Glomerular visceral epithelial cell (primary cell): ENCODE results near the gene TGM3.

Source experiments
- DNase-seq: peaks from one replicate; pipeline ENCODE4 v3.0.0-alpha.2; 2016; ENCODE audit errors: extremely low spot score

The TGM3 gene

DNA sequence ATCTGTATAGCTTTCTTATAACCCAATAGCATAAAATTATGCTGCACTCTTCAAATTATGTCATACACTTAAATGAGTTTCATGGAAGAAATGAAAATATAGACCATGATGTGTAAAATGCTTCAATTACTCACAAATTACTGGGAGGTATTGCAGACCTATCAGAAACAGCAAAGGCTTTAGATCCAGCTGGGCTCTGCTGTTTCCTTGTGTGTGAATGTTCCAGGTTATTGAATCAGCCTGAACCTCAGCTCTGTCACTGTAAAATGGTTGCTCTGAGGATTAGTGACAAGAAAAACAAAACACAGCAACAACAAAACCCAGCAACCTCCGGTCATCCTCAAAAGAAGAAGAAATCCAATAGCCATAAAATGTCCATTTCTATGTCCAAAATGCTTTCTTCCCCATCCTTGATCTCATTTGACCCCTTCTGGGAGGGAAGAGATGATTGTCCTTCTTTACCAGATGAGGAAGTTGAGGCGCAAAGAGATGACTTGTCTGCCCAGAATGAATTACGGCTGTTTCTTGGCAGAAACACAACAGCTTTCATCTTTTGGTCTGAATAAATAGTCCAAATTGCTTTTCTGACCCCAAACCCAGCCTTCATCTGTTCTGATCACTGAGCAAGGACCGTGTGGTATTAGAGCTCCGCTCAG lies 42.7 kb downstream of the TGM3 start:
- DNase-seq: no peak

DNA sequence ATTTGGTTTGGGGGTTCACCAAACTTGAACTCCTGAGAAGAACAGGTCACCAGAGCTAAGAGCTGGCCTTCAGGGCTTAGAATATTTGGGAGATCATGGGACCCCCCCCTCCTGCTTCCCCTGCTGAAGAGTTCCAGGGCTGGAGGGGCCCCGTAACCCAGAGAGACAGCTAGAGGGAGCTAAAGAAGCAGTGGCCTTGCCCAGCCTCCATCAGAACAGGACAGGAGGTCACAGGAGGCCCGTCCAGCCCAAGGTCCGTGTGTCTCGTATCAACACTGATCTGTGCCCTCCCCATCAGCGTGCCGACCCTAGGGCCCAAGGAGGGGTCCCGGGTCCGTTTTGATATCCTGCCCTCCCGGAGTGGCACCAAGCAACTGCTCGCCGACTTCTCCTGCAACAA lies 44.3 kb downstream of the TGM3 start:
- DNase-seq: no peak

DNA sequence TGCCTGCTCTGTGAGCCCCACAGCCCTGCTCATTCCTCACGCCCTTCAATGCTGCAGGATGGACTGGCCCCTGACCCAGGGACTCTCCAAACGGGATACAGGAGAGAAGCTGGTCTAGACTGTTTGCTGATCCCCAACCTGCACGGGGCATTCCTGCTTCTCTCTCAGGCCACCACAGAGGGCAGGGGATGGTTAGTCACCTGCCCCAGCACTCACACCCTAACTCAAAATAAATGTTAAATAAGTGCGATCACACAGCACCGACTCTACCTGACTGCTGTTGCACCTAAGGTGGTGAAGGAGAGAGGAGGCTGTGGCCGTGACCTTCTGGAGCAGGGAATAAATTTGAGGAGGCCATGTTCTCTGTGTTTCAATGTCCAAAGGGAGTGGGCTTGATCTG lies 45.0 kb downstream of the TGM3 start:
- DNase-seq: no peak

DNA sequence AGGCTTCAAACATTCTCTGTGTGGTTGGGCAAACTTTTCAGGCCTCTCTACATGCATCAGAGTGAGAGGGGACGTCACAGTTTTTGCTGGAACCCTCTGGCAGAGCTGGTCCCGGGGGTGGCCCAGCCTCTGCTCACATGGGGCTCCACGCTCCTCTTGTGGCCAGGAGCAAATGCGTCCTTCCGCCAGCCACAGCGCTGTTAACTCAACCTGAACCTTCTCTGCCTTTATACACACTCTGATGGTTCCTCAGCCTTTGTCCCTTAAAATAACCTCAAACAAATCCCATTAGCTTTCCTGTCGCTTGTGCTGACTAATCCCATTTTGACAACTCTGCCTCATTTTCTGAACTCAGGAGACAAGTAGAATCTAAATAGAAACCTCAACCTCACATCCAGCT lies 45.5 kb downstream of the TGM3 start:
- no peak for DNase-seq

DNA sequence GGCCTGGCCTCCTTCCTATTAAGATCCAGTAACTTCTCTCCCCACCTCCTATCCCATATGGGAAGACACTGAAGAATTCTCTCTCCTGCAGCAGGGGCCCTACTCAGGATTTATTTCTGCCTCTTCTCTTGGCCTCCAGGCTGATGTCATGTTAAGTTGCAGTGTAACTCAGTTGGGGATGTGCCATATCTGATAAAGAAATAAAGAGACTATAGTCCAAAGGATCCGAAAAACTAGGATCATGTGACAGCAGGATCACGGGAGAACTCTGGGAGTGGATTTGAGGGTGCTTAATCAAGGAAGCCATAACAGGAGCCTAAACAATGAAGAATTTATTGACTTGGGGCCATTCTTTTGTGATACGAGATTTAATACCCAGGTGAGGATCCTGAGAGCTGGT lies 46.4 kb downstream of the TGM3 start:
- DNase-seq: no peak

DNA sequence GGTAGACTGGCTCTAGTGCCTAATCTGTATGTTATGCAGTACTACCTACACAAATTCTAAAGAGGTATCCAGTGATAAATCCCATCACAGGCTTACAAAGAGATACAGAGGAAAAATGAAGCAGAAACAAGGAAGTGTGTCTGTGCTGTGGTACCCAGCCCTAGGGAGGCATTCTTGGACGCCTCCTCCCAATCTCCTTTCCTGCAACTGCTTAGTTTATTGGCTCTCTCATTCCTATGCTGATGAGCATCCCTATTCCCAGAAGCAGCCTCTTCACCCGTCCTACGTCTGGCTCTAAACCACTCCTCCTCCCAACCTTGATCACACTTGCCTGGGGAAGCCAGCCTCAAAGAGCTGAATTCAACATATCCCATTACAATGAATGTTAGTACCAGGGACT lies 50.4 kb downstream of the TGM3 start:
- DNase-seq: no peak

DNA sequence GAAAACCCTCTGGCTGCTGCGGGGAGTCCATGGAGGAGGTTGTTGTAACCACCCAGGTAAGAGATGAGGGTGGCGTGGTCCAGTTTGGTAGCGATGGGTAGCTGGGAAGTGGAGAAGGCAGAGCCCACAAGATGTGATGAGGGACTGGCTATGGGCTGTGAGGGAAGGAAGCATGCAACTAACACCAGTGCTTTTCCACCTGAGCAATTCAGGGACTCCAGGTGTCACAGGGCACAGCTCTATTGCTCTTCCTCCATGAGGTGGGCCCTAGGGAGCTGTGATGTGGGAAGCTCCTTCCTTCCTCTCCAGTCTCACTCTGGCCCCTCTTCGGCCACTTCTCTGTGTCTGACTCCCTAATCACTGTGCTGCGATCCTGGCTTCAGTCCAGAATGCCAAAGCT lies 52.5 kb downstream of the TGM3 start:
- DNase-seq: no peak

DNA sequence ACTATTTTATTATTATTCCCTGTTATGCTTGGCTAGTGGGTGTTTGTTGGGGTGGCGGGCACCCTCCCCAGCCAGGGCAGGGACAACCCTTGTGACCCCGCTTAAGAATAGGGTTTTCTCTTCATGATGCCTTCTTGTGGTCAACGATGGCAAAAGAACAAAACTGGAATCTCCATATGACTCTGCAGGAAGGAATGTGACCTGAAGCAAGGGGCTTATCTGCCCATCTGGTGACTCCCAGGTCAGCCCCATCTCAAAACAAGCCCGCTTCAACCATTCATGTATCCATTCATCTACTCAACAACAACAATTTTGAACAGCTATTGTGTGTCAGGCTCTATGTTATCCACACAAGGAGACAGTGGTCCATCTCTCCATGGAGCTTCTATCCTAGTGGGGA lies 54.0 kb downstream of the TGM3 start:
- DNase-seq: no peak

DNA sequence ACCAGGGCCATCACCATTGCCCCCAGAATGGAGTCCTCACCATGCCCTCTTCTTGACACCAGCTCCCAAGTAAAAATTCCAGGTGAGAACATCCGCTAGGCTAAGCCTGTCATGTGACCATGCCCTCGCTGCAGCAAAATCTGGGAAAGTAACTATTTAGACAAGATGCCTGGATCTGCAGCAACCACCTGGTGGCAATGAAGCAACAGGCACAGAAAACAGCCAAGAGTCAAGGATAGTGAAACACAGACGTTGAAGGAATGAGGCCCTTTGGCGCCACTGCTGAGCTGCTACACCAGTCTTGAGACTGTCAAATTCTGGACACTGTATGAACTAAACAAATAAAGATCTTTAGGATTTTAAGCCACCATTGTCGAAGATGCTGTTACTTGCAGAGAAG lies 54.8 kb downstream of the TGM3 start:
- no peak for DNase-seq

DNA sequence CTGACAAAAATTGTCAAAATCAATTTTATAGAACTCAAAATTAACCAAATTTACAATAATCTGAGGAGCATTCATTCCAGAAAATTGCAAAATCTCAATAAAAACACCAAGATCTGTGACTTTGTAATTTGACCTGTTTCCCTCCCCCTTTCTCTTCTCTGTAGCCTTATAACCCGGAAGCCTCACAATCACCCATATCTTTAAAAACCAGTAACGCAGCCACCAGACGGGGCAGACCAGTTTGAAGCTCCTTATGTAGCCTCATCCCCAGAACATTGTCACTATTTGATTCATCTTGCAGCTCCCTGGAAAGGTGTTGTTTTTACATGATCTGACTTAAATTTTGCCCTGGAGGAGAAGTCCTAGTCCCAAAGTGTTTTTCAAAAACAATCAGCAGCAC lies 57.4 kb downstream of the TGM3 start:
- DNase-seq: no peak

DNA sequence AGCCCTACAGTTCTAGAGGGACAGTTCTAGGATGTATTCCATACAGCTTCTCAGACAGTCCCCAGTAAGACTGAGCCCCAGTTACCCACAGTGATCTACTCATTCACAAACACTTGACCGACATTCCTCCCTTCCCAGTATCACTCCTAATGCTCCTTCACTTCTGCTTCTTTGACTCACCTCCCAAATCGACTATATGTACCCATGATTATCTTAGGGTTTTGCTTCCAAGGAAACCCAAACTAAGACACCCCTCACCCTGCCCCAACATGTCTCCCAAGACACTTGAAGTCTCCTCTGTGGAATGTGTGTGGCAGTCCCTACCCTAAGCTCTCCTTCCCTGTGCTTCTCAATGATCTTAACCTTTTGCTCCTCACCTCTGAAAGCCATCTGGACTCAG lies 61.3 kb downstream of the TGM3 start:
- DNase-seq: no peak

DNA sequence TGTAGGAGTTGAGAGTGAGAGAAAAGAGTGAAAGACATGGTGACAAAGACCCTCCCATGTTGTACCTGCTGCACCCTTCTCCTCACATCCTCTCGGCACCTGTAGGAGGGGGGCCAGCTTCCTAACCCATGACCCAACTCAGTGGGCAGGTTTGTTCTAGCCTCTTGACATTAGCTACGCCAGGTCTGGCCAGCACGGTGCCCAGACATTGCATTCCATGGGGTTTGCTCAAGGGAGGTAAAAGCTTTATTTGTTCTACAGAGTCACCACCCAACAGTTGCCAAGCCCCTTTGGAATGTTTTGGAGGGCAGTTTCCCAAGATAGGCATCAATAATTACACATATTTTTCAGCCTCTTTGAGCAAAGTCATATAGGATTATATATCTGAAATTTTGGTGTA lies 62.2 kb downstream of the TGM3 start:
- DNase-seq: no peak

DNA sequence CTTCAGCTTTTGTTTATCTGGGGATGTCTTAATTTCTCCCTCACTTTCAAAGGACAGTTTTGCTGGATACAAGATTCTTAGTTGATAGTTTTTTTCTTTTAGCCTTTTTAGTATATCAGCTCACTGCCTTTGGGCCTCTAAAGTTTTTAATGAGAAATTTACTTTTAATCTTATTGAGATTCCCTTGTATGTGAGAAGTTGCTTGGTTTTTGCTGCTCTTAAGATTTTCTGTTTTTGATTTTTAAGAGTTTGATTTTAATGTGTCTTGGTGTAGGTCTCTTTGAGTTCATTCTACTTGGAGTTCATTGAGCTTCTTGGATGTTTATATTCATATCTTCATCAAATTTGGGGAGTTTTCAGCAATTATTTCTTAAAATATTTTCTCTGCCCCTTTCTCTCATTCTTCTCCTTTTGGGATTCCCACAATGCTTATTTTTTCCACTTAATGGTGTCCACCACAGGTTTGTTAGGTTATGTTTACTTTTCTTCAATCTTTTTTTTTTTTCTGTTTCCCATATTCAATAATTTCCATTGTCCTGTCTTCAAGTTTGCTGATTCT lies 65.3 kb downstream of the TGM3 start:
- no peak for DNase-seq

DNA sequence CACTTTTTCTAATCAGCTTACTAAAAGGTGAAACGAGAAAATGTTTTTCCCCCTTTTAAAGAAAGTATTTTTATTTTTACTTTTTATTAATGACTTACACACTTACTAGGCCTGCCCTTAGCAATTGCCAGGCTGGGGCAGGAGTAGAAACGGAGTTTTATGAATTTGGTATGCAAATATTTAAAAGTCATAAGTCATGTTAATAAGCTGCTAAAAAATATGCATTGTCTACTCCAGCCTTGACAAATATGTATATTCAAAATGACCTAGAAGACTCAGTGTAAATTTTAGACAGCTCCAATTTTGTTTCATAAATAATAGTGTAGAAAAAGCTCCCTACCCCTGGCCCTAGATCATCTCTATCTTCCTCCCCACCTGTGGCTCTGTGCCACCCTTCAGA lies 67.4 kb downstream of the TGM3 start:
- no peak for DNase-seq

DNA sequence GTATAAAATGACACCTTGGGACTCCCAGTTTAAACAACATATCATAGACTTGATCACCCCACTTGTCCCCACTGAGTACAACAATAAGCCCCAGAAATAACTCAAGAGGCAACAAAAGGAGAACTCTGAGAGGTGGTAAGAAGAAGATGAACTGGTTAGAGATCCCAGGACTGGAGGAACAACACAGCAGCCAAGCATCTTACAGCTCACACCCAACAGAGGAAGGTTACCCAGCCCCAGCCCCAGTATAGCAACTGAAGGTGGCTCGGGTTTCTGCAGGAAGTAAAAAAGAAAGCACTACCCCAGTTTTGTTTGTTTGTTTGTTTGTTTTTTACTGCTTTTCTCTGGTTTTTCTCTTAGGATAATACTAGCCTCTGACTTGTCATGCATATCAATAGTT lies 67.8 kb downstream of the TGM3 start:
- no peak for DNase-seq

DNA sequence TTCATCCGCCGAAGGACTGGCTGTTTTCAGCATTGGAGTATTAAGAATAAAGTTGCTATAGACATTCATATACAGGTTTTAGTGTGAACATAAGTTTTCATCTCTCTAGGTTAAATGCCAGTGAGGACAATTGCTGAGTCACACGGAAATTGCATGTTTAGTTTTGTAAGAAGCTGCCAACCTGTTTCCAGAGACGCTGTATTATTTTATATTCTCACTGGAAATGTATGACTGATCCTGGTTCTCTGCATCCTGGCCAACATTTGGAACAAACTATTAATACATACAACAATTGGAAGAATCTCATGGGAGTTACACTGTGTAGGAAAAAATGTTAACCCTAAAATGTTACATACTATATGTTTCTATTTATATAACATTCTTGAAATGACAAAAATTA lies 68.2 kb downstream of the TGM3 start:
- no peak for DNase-seq

DNA sequence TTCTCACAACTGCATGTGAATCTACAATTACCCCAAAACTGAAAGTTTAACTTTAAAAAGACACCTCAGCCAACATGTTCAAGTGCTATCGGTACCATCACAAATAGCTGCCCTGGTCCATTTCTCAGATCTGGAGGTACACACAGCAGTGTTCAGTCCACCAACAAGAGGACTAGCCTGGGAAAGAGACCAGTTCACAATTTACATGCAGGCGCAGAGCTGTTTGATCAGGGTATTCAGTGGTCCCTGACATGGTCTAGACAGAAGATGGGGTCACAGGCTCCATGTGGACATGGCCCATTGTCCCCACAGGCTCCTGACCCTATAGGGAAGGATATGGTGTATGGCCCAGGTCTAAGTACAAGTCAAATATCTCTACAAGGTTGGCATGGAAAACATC lies 69.3 kb downstream of the TGM3 start:
- no peak for DNase-seq

DNA sequence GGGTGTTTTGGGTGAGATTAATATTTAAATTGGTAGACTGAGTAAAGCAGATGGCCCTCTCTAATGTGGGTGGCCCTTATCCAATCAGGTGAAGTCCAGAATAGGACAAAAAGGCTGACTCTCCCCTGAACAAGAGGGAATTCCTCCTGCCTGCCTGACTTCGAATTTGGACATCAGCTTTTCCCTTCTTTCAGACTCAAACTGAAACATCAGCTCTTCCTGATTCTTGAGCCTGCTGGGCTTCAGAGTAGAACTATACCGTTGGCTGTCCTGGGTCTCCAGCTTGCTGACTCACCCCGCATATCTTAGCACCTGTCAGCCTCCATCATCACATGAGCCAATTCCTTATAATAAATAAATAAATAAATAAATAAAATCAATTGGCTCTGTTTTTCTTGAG lies 69.9 kb downstream of the TGM3 start:
- no peak for DNase-seq

DNA sequence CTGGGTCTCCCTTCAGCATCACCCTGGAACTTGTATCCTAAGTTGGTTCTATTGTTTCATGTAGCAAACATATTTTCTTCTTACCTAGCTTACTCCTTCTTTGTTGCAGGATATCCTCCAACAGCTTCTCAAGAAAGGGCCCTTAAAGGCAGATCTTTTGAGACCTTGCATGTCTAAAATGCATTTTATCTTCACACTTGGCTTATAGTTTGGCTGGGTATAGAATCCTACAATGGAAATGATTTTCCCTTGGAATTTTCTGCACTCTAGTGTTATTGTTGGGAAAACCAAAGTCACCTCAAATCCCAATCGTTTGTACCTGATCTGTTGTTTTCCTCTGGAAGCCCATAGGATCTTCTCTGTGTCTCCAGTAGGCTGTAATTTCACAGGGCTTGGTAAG lies 72.8 kb downstream of the TGM3 start:
- no peak for DNase-seq

DNA sequence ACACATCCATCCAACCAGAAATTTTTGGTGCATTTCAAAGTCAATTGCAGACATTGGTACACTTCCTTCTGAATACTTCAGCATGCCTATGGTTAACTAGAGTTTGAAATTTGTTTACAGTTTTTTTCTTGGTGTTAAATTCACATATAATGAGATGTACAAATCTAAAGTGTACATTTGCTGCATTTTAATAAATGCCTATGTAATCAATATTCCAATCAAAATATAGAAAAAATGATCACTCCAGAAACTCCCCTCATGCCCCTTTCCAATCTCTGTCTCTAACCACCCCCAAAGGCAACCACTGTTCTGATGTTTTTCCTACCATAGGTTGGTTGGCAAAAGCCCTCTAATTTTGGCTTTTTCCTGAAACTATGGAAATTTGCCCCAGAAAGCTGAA lies 77.3 kb downstream of the TGM3 start:
- no peak for DNase-seq

DNA sequence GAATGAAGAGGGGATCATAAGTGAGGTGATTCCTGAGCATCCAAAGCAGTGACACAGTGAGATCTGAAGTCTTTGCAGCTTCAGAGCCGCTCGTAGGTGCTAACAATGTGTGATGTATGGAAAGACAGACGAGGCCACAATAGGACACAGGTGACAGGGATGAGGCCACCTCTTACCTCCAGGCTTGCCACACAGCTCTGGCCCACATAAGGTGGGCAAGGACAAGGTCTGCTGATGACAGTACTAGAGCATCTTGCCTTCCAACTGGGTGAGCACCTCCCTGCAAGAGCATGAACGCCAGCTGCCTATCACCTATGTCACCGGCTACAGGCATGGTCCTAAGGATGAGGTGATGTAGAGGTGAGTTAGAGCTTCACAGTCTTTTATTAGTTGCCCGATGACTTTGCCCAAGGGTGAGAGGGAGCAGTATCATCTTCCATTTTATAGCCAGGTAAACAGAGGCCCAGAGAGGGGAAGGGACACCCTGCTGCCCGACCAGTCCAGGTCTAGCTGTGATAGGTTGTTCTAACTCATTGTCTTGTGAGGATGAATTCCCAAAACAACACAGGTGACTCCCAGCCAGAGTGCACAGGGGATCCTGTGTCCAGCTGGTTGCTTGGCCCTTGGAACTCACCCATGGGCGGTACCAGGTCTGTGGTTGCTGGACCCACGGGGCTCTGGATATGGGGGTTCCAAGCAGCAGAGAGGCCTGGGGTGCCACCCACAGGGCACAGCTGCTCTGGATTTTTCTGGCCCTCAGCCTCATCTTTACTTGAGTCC lies 78.7 kb downstream of the TGM3 start:
- DNase-seq: no peak

DNA sequence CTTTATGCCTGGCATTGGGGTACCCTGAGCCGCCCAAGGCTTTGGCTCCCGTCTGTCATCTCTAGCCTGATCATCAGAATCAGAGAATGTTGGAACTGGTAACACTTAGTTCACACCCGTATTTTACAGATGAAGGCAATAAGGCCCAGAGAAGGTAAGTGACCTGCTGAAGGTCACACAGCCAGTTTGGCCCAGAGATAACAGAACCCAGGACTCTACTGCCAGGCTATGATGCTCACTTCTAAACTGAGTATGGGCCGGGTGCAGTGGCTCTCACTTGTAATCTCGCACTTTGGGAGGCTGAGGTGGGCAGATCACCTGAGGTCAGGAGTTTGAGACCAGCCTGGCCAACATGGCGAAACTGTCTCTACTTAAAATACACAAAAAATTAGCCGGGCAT lies 83.1 kb downstream of the TGM3 start:
- DNase-seq: no peak

DNA sequence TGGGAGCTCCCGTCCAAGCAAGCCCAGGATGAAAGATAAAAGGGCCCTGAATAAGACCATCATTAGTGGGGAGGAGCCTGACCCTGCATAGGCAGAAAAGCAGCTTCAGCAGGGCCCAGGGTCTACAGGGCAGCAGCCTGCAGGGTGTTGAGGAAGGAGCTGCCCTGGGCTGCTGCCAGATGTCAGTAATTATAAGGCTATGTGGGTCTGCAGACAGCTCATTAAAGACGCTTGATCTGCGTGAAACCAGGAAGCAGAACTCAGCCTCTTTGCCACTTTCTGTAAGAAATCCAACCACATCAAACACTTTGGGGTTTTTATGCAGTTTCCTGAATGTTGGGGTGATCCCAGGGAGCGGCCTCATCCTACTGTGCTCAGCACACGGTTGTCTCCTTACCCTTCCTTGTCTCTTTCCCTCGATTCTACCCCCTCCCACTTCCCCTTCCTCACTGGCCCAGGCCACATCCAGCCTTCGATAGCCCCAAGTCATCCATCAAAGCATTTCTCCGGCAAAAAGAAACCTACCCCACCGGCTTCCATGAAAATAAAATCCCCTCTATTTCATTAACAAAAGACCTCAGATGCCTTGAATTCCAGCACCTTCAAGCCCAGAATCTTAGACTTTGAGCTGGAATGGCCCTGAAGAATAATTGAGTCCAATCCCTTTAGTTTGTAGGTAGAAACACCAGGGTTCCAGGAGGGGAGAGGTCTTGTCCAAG lies 83.9 kb downstream of the TGM3 start:
- no peak for DNase-seq
